Mesothelial cell of epicardium (in vitro differentiated cells): ENCODE measurements around the gene SLC12A5. TPM values are rescaled to one million over a fixed set of nuclear protein-coding genes. Genes with fewer than 3 reads are reported as not detected.
"Not testable (repeated sequence)": the region's sequence is repeated elsewhere in the genome, so short reads cannot be mapped to it uniquely, and the experiment has no call there.

Experiments used
- DNase-seq, 2 experiments: peaks; one replicate each; pipeline ENCODE4 v3.0.0; 2021; ENCODE audit warnings: low spot score in 2 of 2; ENCODE audit not compliant: unreplicated experiment in 2 of 2
- H3K27ac Mint-ChIP-seq: 2 replicates; pipeline ENCODE4 v1.8.0; 2021; ENCODE audit warnings: mixed read lengths
- H3K27me3 Mint-ChIP-seq: 2 replicates; pipeline ENCODE4 v1.8.0; 2021; ENCODE audit warnings: low read depth, mixed read lengths
- H3K36me3 Mint-ChIP-seq: 2 replicates; pipeline ENCODE4 v1.8.0; 2021; ENCODE audit warnings: mixed read lengths
- H3K4me1 Mint-ChIP-seq: 2 replicates; pipeline ENCODE4 v1.8.0; 2021; ENCODE audit warnings: mixed read lengths
- H3K4me3 Mint-ChIP-seq: 2 replicates; pipeline ENCODE4 v1.8.0; 2021; ENCODE audit warnings: mild to moderate bottlenecking, moderate library complexity, mixed read lengths
- H3K9me3 Mint-ChIP-seq: 2 replicates; pipeline ENCODE4 v1.8.0; 2021; ENCODE audit warnings: mixed read lengths
- CTCF ChIP-seq: fragments of 200-600 bp; sonication (generic); IDR thresholded peaks from one replicate; pipeline ENCODE4 v1.5.0; 2021; ENCODE audit warnings: antibody characterized with exemption; ENCODE audit not compliant: unreplicated experiment
- total RNA-seq: library from RNA; stranded (reverse); gene quantifications from 3 replicates; pipeline ENCODE4 v1.2.1, GENCODE V29; 2021

The SLC12A5 gene
- total RNA-seq, 1 donor from 2014 or later: 6.9 TPM

- Mint-ChIP-seq H3K36me3 (no peaks in the 10 kb centered on the region), H3K27ac (no peak overlapping the region), H3K27me3 (peaks cover 2% of the 10 kb centered on the region), H3K9me3 (no peaks in the 10 kb centered on the region), H3K4me3 (no peak overlapping the region), H3K4me1 (peaks cover 7% of the 10 kb centered on the region)
- no peak for DNase-seq
- no peak for TF ChIP-seq CTCF
Observed at GRCh38 chr20:45991616-45992015, 37.4 kb upstream of the SLC12A5 start.

GRCh38 chr20:45993197-45993951, 35.6 kb upstream of the SLC12A5 start:
- peak overlapping the region; percentile 21 for H3K27ac Mint-ChIP-seq
- no peaks in the 10 kb centered on the region for H3K27me3 Mint-ChIP-seq
- DNase-seq: no peak
- H3K4me1 Mint-ChIP-seq: peaks cover 7% of the 10 kb centered on the region
- no peak for TF ChIP-seq CTCF
- H3K9me3 Mint-ChIP-seq: no peaks in the 10 kb centered on the region
- no peak overlapping the region for H3K4me3 Mint-ChIP-seq
- no peaks in the 10 kb centered on the region for H3K36me3 Mint-ChIP-seq

- no peak overlapping the region for H3K4me3 Mint-ChIP-seq
- no peak for TF ChIP-seq CTCF
- peaks cover 7% of the 10 kb centered on the region for H3K4me1 Mint-ChIP-seq
- H3K9me3 Mint-ChIP-seq: no peaks in the 10 kb centered on the region
- H3K27ac Mint-ChIP-seq: no peak overlapping the region
- no peaks in the 10 kb centered on the region for H3K27me3 Mint-ChIP-seq
- DNase-seq: no peak
- no peaks in the 10 kb centered on the region for H3K36me3 Mint-ChIP-seq
Observed at GRCh38 chr20:45994761-45995493, 34.1 kb upstream of the SLC12A5 start.

- not testable (repeated sequence) for DNase-seq, H3K9me3 Mint-ChIP-seq, H3K27me3 Mint-ChIP-seq, H3K36me3 Mint-ChIP-seq, H3K4me3 Mint-ChIP-seq, H3K27ac Mint-ChIP-seq
- peaks cover 12% of the 10 kb centered on the region for H3K4me1 Mint-ChIP-seq
Observed at GRCh38 chr20:45995495-45996097, 33.4 kb upstream of the SLC12A5 start.

- Mint-ChIP-seq H3K36me3 (no peaks in the 10 kb centered on the region), H3K4me1 (peaks cover 13% of the 10 kb centered on the region), H3K27ac (no peak overlapping the region), H3K4me3 (no peak overlapping the region), H3K9me3 (no peaks in the 10 kb centered on the region), H3K27me3 (no peaks in the 10 kb centered on the region)
- DNase-seq: no peak
- no peak for TF ChIP-seq CTCF
Observed at GRCh38 chr20:45997187-45997586, 31.8 kb upstream of the SLC12A5 start.

GRCh38 chr20:45998337-45998736, 30.7 kb upstream of the SLC12A5 start:
- no peak for TF ChIP-seq CTCF
- H3K4me1 Mint-ChIP-seq: peaks cover 12% of the 10 kb centered on the region
- no peaks in the 10 kb centered on the region for H3K9me3 Mint-ChIP-seq
- H3K27me3 Mint-ChIP-seq: no peaks in the 10 kb centered on the region
- no peak overlapping the region for H3K27ac Mint-ChIP-seq
- H3K36me3 Mint-ChIP-seq: no peaks in the 10 kb centered on the region
- DNase-seq: no peak
- H3K4me3 Mint-ChIP-seq: no peak overlapping the region
